ENCODE results near the gene PCDHGA3. TPM values are rescaled to one million over a fixed set of nuclear protein-coding genes. Genes with fewer than 3 reads are reported as not detected.
"Not testable (repeated sequence)": the region's sequence is repeated elsewhere in the genome, so short reads cannot be mapped to it uniquely, and the experiment has no call there.

The PCDHGA3 gene
- total RNA-seq, 1 experiment from 2014 or later: 0.97 TPM

GRCh38 chr5:141343953-141344463, 379 bp downstream of the PCDHGA3 start:
- intact Hi-C loops (cut with micrococcal nuclease; ENCODE audit: unreplicated experiment): no loop called here
- CTCF ChIA-PET: no interaction called here
- no peaks in the 10 kb centered on the region for H3K4me1 ChIP-seq (ENCODE audit: insufficient read depth, low read length, poor library complexity, severe bottlenecking)
- BruUV-seq (replicated peaks): no TSS peak
- no peaks in the 10 kb centered on the region for H3K27me3 ChIP-seq (replicated peaks; ENCODE audit: insufficient read depth, low read depth, low read length, poor library complexity)
- H3K36me3 ChIP-seq (ENCODE audit: insufficient read depth, low read length, poor library complexity, severe bottlenecking): no peaks in the 10 kb centered on the region
- peaks cover 18% of the 10 kb centered on the region for H3K9me3 ChIP-seq (ENCODE audit: low read depth, low read length, poor library complexity, severe bottlenecking)
- no peak overlapping the region for H3K27ac ChIP-seq (ENCODE audit: low read depth, low read length, poor library complexity, severe bottlenecking)
- POLR2A ChIA-PET (ENCODE audit: low non-redundant PET): no interaction called here
- no peak for DNase-seq (ENCODE audit: low spot score)
- TF ChIP-seq EZH2 (IDR thresholded peaks at IDR 0.05; ENCODE audit: borderline replicate concordance, low read depth, low read length, poor library complexity, severe bottlenecking): no peak
- no peak for TF ChIP-seq CTCF (conservative IDR thresholded peaks at IDR 0.05; ENCODE audit: low read depth, low read length)
- no peak overlapping the region for H3K4me3 ChIP-seq (ENCODE audit: low read depth, low read length, poor library complexity, severe bottlenecking)

- no TSS peak for BruUV-seq (replicated peaks)
- no peaks in the 10 kb centered on the region for H3K27me3 ChIP-seq (replicated peaks; ENCODE audit: insufficient read depth, low read depth, low read length, poor library complexity)
- no peak for TF ChIP-seq EZH2 (IDR thresholded peaks at IDR 0.05; ENCODE audit: borderline replicate concordance, low read depth, low read length, poor library complexity, severe bottlenecking)
- TF ChIP-seq CTCF (conservative IDR thresholded peaks at IDR 0.05; ENCODE audit: low read depth, low read length): no peak
- peaks cover 10% of the 10 kb centered on the region for H3K9me3 ChIP-seq (ENCODE audit: low read depth, low read length, poor library complexity, severe bottlenecking)
- no peaks in the 10 kb centered on the region for H3K36me3 ChIP-seq (ENCODE audit: insufficient read depth, low read length, poor library complexity, severe bottlenecking)
- no peak for DNase-seq (ENCODE audit: low spot score)
- intact Hi-C loops (cut with micrococcal nuclease; ENCODE audit: unreplicated experiment): no loop called here
- H3K27ac ChIP-seq (ENCODE audit: low read depth, low read length, poor library complexity, severe bottlenecking): no peak overlapping the region
- ChIA-PET CTCF (no interaction called here), POLR2A (ENCODE audit: low non-redundant PET) (no interaction called here)
- no peak overlapping the region for H3K4me3 ChIP-seq (ENCODE audit: low read depth, low read length, poor library complexity, severe bottlenecking)
- H3K4me1 ChIP-seq (ENCODE audit: insufficient read depth, low read length, poor library complexity, severe bottlenecking): no peaks in the 10 kb centered on the region
These were observed 1.7 kb downstream of the PCDHGA3 start for GRCh38 chr5:141345327-141345726.

GRCh38 chr5:141346017-141346416, 2.4 kb downstream of the PCDHGA3 start:
- H3K36me3 ChIP-seq (ENCODE audit: insufficient read depth, low read length, poor library complexity, severe bottlenecking); H3K4me3 ChIP-seq (ENCODE audit: low read depth, low read length, poor library complexity, severe bottlenecking); DNase-seq (ENCODE audit: low spot score); intact Hi-C loops (cut with micrococcal nuclease; ENCODE audit: unreplicated experiment); H3K27me3 ChIP-seq (replicated peaks; ENCODE audit: insufficient read depth, low read depth, low read length, poor library complexity); BruUV-seq (replicated peaks); CTCF ChIA-PET; H3K27ac ChIP-seq (ENCODE audit: low read depth, low read length, poor library complexity, severe bottlenecking); H3K4me1 ChIP-seq (ENCODE audit: insufficient read depth, low read length, poor library complexity, severe bottlenecking); POLR2A ChIA-PET (ENCODE audit: low non-redundant PET): not testable (repeated sequence)
- H3K9me3 ChIP-seq (ENCODE audit: low read depth, low read length, poor library complexity, severe bottlenecking): peaks cover 12% of the 10 kb centered on the region

All from A673 (cell line).